ENCODE data around the gene ZNF609.

- TF ChIP-seq ZNF232 (CRISPR knock-in tag; IDR thresholded peaks at IDR 0.05; ENCODE audit: borderline replicate concordance) (no peak), CTCF (CRISPR knock-in tag; IDR thresholded peaks at IDR 0.05) (no peak), GABPA (IDR thresholded peaks at IDR 0.05; ENCODE audit: low read depth, low read length) (no peak), GABPA (CRISPR knock-in tag; IDR thresholded peaks at IDR 0.05; ENCODE audit: low read depth) (no peak), ZNF10 (CRISPR knock-in tag; IDR thresholded peaks at IDR 0.05; ENCODE audit: borderline replicate concordance, low read depth) (no peak), HDAC1 (CRISPR knock-in tag; IDR thresholded peaks at IDR 0.05) (no peak), ZSCAN31 (CRISPR knock-in tag; IDR thresholded peaks at IDR 0.05; ENCODE audit: low read depth) (no peak), MAFK (conservative IDR thresholded peaks at IDR 0.05 in 1 of 2, IDR thresholded peaks at IDR 0.05 in 1 of 2; ENCODE audit: low read length in 2 of 2) (no peak), NCOA2 (CRISPR knock-in tag; IDR thresholded peaks at IDR 0.05) (no peak), HBP1 (CRISPR knock-in tag; IDR thresholded peaks at IDR 0.05; ENCODE audit: low read depth) (no peak), KDM5A (IDR thresholded peaks at IDR 0.05; ENCODE audit: borderline replicate concordance, low read length) (no peak), U2AF2 (IDR thresholded peaks at IDR 0.05; ENCODE audit: low read depth, low read length) (no peak), ZNF7 (CRISPR knock-in tag; IDR thresholded peaks at IDR 0.05) (no peak), ZNF547 (CRISPR knock-in tag; IDR thresholded peaks at IDR 0.05) (no peak), POLR2AphosphoS5 (IDR thresholded peaks at IDR 0.05; ENCODE audit: low read depth, low read length) (no peak)
These were observed 121.0 kb downstream of the ZNF609 start for GRCh38 chr15:64581408-64581761.
